Right ventricle myocardium inferior (tissue), 1 donor: ENCODE data around the gene NTM. TPM values are rescaled to one million over a fixed set of nuclear protein-coding genes. Genes with fewer than 3 reads are reported as not detected.

Experiments
- ATAC-seq: fragments of 200-7000 bp; cut with Tn5 transposase; one replicate; pipeline ENCODE4 v1.9.1; 2020; ENCODE audit warnings: mild to moderate bottlenecking, moderate library complexity
- DNase-seq: peaks from one replicate; pipeline ENCODE4 v3.0.0; 2021; ENCODE audit errors: missing footprints
- intact Hi-C: fragments of 100-400 bp; cut with DNase I; formaldehyde crosslinking; loops from one replicate; pipeline ENCODE4 v1.11.0; 2022
- total RNA-seq: library from RNA; stranded (reverse); fragmentation: NEBNext Ultra II Directional; extraction: Animal tissue kit (Norgen Biotek cat#: 25700); gene quantifications from one replicate; pipeline ENCODE4 v1.2.1, GENCODE V29; 2021
- donor health status: DM: no; HTN: yes; CAD: no; lungs with severe emphysema.

NTM gene
- total RNA-seq, 1 donor from 2014 or later: 2.9 TPM

DNA sequence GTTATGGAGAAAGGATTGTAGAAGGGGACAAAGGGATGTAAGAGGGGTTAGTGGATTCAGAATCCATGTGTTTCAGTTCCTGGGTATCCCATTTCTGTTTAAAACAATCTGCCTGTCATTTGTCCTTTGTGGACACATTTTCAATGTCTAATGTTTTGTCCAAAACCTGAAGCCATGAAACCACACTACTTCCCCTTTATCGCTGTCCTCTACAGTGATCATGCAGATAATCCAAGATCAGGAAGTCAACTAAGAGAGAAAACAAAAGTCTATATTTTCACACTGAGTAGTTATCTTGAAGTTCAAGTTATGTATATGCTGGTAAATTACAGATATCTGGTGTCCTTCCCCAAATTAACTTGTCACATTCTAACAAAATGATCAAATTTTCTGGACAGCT is 457.0 kb downstream of the NTM start:
- DNase-seq (no peak), ATAC-seq (no peak)
- intact Hi-C loops: no loop called here

DNA sequence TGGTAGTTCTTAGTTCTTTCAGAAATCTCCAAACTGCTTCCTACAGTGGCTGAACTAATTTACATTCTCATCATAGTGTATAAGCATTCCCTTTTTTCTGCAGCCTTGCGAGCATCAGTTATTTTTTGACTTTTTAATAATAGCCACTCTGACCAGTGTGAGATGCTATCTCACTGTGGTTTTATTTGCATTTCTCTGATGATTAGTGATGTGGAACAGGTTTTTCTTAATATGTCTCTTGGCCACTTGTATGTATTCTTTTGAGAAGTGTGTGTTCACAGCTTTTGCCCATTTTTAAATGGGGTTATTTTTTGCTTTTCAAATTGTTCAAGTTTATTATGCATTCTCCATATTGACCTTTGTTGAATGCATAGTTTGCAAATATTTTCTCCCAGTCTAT is 459.3 kb downstream of the NTM start:
- ATAC-seq (no peak), DNase-seq (no peak)
- intact Hi-C loops: no loop called here

DNA sequence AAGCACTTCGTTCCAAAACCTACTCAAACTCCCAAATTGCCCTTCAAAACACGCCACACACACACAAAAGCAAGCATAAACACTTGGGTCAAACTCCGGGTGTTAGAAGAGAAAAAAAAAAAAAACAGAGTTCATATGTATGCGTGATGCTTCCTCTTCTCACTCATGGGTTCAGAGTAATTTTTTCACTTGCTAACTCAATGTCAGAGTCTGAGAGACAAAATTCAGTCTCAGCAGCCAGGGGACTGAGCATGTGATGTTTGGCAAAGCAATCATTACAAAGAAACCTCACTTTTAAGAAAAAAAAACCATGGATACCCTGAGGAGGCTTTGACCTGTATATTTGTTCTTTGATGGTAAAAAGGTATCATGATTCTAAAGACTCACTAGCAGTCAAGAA is 461.7 kb downstream of the NTM start:
- intact Hi-C loops: no loop called here
- no peak for DNase-seq
- ATAC-seq: no peak

DNA sequence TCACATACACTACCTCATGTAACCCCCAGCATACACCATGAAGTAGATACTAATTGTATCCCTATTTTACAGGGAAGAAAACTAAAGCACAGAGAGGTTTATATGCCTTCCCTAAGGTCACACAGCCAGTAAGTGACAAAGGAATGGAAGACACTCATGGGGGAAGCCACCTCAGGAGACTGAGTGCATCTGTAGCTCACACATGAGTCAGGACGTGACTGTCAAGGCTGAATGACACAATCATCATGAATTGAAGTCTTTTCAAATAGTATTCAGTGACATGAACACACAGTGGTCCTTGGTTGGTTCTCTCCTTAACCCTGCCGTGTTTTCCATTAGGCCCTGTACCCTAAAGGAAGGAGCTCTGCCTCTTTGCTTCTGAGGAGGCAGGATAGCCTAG is 463.0 kb downstream of the NTM start:
- ATAC-seq: no peak
- DNase-seq: no peak
- intact Hi-C loops: no loop called here

DNA sequence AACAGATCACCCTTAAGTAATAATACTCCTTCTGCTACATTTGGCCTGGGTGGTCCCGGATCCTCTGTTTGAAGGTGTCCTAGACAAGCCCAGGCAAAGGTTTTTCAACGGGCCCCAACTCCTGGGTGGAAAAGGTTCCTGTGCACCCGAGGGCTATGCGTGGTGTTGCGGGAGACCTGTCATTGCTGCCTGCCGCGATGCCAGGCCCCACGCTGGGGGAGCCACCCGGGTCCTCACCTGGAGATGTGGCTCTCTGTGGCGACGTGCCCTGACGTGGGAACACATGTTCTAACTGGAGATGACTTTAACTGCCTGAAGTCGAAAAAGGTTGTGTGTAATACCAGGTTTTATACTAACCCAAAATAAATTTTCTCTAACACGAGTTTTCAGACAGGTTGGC is 467.1 kb downstream of the NTM start:
- ATAC-seq (no peak), DNase-seq (no peak)
- intact Hi-C loops: no loop called here

DNA sequence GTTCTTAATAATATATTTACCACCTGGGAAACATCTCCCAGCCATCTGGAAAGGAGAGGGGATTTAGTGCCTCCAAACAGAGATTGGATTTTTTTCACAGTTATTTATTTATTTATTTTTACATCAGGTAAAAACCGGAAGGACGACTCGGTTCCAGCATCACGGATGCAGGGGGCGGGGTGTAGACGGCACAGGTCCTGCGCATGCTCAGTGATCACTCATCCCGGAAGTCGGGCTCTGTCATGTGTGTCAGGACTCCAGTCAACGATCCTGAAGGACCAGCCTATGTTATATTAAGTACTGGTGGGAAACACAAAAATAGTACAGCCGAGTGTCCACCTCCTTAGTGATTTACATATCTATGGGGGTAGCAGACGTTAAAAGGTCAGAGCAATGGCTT is 467.6 kb downstream of the NTM start:
- intact Hi-C loops: no loop called here
- DNase-seq (no peak), ATAC-seq (no peak)

DNA sequence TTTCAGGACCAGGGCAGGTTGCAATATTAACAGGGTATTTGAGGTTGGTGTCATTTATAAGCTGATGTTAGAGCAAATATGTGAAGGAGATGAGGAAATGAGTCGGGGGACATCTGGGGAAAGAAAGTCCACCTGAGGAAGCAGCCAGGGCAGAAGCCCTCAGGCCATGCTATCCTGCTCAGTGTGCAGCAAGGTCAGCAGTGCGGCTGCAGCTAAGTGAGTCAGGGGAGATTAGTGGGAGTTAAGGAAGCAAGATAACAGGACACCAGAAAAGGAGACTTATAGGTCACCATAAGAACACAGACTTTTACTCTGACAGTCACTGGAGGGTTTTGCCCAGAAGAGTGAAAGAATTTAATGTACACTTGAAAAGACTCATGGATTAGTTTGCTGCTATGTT is 468.9 kb downstream of the NTM start:
- ATAC-seq (no peak), DNase-seq (no peak)
- intact Hi-C loops: no loop called here

DNA sequence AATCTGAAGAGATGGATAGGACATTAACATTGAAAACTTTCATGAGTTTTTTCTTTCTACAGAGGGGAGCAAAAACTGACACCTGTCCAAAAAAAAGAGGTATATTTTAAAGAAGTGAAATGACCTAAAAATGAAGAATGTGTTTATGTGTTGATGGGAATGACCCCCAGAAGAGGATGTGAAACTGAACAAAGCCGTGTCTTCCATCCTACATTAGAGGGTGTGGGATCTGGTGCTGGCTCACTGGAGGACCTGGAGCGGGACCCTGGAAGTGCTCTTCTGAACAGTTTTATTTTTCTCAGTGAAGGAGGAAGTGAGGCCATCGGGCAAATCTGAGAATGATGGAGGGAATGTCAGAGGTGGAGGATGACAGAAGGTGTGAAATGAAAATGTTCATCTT is 470.1 kb downstream of the NTM start:
- intact Hi-C loops: no loop called here
- no peak for ATAC-seq
- DNase-seq: no peak

DNA sequence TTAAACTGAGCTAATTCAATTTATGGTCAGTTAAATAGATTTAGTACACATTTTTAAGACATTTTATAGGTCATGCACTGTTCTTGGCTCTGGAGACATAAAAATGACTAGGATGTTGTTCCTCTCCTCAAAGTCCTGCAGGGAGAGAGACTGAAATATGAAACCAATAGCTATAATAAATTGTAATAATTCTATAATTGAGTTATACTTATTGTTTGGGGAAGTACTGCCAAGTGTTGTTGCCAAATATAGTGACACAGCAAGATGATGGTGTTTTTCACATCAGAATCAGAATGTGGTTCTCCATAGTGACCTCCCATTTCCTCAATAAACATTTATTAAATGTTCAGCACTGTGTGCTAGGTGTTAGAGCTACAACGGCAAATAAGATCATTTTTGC is 470.6 kb downstream of the NTM start:
- no peak for DNase-seq
- intact Hi-C loops: no loop called here
- no peak for ATAC-seq

DNA sequence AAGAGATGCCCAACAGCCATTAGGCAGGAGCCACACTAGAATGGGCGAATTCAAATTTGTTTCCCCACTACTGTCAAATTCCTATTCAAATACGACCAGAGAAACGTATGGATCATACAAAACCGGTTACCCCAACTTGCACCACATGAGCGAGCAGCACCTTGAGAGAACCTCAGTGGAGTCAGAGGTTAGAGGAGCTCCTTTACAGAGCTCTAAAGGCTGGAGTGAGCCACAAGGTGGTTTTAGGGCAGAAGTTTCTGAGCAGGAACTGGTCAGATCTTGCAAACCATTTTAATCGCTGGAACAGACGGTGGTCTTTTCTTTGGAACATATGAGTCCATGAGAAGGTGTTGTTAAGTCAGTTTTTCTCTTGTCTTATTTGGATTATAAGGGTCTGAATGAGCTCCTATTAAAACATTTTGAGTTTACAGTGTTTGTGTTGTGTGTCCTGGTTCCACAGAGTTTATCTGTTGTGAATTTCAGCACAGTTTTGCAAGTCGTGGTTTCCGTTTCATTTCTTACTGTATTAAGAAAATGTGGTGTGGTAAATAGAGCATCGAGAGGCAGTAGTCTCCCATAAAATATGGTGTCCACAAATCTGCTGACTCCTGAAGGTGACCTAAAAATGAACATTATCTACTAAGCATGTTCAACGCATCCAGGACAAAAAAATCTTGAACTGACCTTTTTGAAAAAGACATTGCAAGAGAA is 471.7 kb downstream of the NTM start:
- intact Hi-C loops: no loop called here
- ATAC-seq (no peak), DNase-seq (no peak)

DNA sequence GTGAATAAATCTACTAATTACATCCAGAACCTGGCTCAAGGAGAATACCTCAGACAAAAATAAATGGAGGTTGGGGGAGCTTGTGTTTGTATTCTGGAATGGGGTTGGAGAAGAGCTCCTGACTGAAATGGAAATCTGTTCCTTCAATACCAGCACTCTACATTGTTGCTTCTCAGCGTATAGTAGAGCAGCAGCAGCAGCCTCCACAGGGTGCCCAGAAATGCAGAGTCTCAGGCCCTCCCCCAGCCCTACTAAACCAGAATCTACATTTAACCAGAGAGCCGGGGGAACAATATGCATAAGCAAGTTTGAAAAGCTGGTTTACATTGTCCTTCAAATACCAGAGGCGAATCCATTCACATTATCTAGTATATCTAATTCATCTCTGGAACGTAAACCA is 474.8 kb downstream of the NTM start:
- DNase-seq (no peak), ATAC-seq (no peak)
- intact Hi-C loops: no loop called here

DNA sequence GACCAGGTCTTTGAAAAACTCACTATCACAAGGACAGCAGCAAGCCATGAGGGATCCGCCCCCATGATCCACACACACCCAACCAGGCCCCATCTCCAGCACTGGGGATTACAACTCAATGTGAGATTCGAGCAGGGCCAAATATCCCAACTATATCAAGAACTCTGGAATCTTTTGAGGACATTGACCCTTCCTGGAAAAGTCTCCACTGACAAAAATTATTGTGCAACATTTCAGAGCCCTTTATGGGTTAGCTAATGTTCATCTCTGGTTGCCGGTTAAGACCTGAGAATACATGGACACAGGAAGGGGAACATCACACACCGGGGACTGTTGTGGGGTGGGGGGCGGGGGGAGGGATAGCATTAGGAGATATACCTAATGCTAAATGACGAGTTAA is 479.1 kb downstream of the NTM start:
- no peak for DNase-seq
- no peak for ATAC-seq
- intact Hi-C loops: no loop called here

DNA sequence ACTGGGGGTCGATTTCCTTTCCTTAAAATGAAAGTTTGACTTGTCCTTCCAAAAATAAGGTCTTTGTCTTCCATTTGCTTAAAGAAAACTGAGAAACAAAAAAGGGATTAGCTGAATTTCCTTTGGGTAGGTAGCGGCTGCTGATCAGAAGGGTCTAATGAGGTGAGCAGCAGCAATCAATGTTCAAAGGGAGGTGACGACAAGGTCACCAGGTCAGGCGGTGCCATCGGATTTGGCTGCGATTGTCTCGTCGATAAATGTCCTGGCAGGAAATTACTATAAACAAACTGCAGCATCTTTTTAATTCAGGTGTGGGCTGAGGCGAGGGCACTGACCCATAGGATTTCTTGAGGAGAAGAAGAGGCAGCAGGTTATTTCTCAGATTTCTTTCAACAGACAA is 480.1 kb downstream of the NTM start:
- ATAC-seq (no peak), DNase-seq (no peak)
- intact Hi-C loops: no loop called here

DNA sequence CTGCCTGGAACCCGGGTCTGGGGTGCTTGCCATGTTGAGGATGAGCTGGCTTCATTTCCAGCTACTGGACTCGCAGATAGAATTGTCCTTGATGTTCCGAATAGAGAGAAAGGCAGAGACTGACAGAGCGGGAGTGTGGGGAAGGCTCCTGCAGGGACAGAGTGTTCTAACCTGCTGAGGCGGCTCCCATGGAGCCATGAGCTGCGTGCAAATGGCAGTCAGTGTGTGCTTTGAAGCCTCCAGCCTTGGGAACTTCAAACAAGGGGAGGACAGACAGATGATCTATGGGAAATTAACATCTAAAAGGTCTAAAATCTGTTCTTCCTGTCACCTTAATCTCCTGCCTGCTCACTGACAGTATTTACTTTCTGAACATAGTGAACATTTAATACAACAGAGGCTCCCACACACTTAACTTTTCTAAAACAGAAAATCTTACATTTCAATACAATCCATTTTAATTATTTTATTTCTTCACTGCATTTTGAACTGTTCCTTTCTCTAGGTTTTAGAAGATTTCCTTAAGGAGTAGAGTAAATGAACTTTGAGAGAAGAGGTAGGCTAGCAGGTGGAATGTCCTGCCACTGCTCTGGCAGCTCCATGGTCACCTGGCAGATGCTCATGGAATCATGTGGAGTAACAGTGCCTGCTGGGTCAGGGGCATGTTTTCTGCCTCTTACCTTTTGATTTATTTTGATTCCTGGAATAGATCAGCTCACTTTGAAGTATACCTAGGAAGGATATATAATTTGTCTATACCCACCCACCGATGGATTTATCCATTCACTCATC is 481.7 kb downstream of the NTM start:
- intact Hi-C loops: no loop called here
- DNase-seq (no peak), ATAC-seq (no peak)

DNA sequence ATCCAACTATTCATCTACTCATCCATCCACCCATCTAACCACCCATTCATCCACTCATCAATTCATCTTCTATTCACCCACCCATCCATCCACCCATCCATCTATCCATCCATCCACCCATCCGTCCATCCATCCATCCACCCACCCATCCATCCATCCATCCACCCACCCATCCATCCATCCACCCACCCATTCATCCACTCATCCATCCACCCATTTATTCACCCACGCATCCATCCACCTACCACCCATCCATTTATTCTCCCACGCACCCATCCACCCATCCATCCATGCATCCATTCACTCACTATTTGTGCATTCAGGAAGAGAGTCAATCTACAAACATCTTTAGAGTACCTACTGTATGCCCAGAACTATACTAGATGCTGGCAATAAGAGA is 482.3 kb downstream of the NTM start:
- no peak for ATAC-seq
- DNase-seq: no peak
- intact Hi-C loops: no loop called here

DNA sequence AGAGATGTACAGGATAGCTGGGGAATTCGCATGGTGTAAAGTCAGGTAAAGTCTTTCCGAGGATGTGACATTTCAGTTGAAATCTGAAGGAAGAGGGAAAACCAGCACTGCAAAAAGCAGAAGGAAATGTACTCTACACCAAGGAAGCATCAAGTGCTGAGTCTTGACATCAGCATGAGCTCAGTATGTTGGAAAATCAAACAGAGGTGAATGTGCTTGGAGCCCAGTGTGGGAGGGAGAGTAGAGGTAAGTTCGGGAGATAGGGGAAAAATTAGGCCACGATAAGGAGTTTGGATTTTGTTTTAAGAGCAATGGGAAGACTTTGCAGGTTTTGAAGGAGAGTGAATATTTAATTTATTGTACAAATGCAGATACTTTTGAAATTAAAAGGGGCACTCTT is 484.0 kb downstream of the NTM start:
- intact Hi-C loops: no loop called here
- ATAC-seq: no peak
- DNase-seq: no peak

DNA sequence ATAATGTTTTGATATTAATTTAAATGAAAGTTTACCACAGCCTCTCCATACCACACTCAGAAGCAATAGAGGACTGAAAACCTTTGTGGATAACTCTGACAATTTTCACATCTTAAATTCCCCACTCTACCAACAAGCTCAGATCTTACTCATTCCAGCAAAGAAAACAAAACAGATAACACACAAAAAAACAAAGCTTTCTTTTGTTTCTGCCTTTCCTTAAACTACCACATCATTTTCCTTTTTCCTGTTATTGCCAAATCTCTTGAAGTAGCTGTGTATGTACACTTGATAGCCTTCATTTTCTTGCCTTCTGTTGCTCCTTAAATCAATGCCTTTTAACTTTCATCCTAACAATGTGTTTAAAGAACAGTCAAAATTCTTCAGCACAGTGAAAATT is 484.9 kb downstream of the NTM start:
- intact Hi-C loops: no loop called here
- no peak for DNase-seq
- ATAC-seq: no peak

DNA sequence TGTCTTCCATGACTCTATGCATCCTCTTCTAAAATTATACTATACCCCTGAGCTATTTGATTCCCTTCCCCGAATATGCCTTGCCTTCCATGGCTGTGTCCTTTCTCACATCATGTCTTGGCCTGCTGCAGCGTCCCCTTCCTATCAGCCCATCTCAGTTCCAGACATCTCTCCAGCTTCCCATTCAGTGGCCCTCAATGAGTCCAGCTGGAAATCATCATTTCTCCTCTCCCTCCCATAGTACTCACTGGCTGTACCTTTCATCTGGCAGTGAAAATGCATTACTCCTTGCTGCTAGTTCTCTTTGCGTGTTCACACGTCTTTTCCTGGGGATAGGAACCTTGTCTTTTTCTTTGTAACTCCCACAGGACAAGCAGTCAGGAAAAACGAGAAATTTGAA is 486.8 kb downstream of the NTM start:
- no peak for DNase-seq
- no peak for ATAC-seq
- intact Hi-C loops: no loop called here

DNA sequence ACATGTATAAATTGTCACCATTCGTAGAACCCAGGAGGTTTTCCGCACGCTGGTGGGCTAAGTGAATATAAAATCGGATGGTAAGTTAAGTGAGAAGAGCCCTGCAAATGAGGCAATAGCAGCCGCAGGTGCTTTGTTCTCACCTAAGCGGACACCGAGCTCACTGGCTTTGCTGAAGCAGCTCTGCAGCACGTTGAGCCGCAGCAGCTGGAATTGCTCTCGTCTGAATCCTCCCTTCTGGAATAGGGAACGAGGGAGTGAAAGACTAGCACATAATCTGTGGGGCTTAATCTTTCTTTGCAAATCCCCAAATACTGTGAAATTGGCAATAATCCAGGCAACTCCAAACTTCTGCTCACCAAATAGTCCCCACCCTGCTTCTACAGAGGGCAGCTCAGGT is 488.1 kb downstream of the NTM start:
- no peak for ATAC-seq
- intact Hi-C loops: no loop called here
- DNase-seq: no peak

DNA sequence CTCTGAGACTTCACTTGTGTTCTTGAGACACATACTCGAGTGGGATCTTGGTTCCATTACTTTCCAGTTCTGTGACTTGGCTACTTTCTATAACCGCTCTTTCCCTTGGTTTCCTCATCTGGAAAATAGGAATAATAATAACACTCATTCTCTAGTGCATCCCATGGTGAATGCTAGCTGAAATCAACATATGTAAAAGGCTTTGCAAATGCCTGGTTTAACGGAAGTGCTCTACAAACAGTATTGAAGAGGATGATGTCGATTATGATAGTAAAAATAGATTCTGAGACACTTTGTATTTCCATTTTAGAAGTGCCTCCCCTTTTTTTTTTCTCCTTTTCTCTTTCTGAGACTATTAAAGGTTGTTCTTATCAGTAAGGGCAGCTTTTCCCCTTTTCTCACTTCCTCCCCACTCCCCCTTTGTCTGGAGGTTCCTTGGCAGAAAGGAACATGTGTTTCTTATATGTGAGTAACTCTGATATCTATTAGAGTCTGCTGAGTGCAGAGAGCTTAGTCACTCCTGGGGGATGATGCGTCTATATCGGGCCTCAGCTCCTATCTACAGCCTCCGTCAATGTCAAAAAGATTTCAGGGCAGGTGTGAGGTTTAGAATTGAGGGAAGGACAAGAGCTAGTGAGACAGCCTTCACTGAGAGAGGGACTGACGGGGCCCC is 489.3 kb downstream of the NTM start:
- intact Hi-C loops: loop anchor here (10.0 kb wide), 1 partner anchor 1205 kb away; no protein-coding TSS in a partner anchor
- ATAC-seq (no peak), DNase-seq (no peak)
